ENCODE measurements around the gene TLX2.

The TLX2 gene

GRCh38 chr2:74554820-74555531, 40.7 kb downstream of the TLX2 start:
- H3K4me3 ChIP-seq (replicated peaks; ENCODE audit: insufficient read depth, low read length), result peak overlapping the region; percentile 84
- H3K27me3 ChIP-seq (ENCODE audit: insufficient read depth, poor library complexity, severe bottlenecking), result no peaks in the 10 kb centered on the region
- peak; percentile 47 to 67 for DNase-seq (ENCODE audit: low read depth in 1 of 2, low spot score in 1 of 2)
- peak overlapping the region; percentile 94 for H3K27ac ChIP-seq (replicated peaks)
- TF ChIP-seq POLR2AphosphoS5 (IDR thresholded peaks at IDR 0.05; ENCODE audit: low read depth) (peak; percentile 39; the same call in 1 of the 2 replicates), REST (IDR thresholded peaks at IDR 0.05; ENCODE audit: insufficient replicate concordance, low read depth) (peak; percentile 16), GABPA (IDR thresholded peaks at IDR 0.05; ENCODE audit: low read depth) (no peak)

GRCh38 chr2:74555610-74556103, 41.4 kb downstream of the TLX2 start:
- Histone ChIP-seq H3K4me3 (replicated peaks; ENCODE audit: insufficient read depth, low read length) (peak overlapping the region; percentile 84), H3K27me3 (ENCODE audit: insufficient read depth, poor library complexity, severe bottlenecking) (no peaks in the 10 kb centered on the region), H3K27ac (replicated peaks) (peak overlapping the region; percentile 94)
- TF ChIP-seq, protein P1, sequence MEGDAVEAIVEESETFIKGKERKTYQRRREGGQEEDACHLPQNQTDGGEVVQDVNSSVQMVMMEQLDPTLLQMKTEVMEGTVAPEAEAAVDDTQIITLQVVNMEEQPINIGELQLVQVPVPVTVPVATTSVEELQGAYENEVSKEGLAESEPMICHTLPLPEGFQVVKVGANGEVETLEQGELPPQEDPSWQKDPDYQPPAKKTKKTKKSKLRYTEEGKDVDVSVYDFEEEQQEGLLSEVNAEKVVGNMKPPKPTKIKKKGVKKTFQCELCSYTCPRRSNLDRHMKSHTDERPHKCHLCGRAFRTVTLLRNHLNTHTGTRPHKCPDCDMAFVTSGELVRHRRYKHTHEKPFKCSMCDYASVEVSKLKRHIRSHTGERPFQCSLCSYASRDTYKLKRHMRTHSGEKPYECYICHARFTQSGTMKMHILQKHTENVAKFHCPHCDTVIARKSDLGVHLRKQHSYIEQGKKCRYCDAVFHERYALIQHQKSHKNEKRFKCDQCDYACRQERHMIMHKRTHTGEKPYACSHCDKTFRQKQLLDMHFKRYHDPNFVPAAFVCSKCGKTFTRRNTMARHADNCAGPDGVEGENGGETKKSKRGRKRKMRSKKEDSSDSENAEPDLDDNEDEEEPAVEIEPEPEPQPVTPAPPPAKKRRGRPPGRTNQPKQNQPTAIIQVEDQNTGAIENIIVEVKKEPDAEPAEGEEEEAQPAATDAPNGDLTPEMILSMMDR (IDR thresholded peaks at IDR 0.05; ENCODE audit: insufficient read depth, low read length), result no peak
- TF ChIP-seq POLR2AphosphoS5 (IDR thresholded peaks at IDR 0.05; ENCODE audit: low read depth) (0 out of 2 replicates have a peak, but pooled peaks have one; percentile 26), REST (IDR thresholded peaks at IDR 0.05; ENCODE audit: insufficient replicate concordance, low read depth) (no peak), SPI1 (IDR thresholded peaks at IDR 0.05; ENCODE audit: borderline replicate concordance, low read depth) (peak; percentile 13; the same call in 1 of the 2 replicates)
- peak; percentile 61 to 71 for DNase-seq (ENCODE audit: low read depth in 1 of 2, low spot score in 1 of 2)

GRCh38 chr2:74556159-74556558, 41.9 kb downstream of the TLX2 start:
- peak overlapping the region; percentile 84 for H3K4me3 ChIP-seq (replicated peaks; ENCODE audit: insufficient read depth, low read length)
- H3K27me3 ChIP-seq (ENCODE audit: insufficient read depth, poor library complexity, severe bottlenecking), result no peaks in the 10 kb centered on the region
- peak overlapping the region; percentile 94 for H3K27ac ChIP-seq (replicated peaks)
- TF ChIP-seq REST (IDR thresholded peaks at IDR 0.05; ENCODE audit: insufficient replicate concordance, low read depth) (no peak), POLR2AphosphoS5 (IDR thresholded peaks at IDR 0.05; ENCODE audit: low read depth) (no peak), SPI1 (IDR thresholded peaks at IDR 0.05; ENCODE audit: borderline replicate concordance, low read depth) (no peak), GABPA (IDR thresholded peaks at IDR 0.05; ENCODE audit: low read depth) (no peak)
- TF ChIP-seq, protein P1 (IDR thresholded peaks at IDR 0.05; ENCODE audit: insufficient read depth, low read length), result no peak
- no peak for DNase-seq (ENCODE audit: low read depth in 1 of 2, low spot score in 1 of 2)

Data from HL-60 (cell line).